Uterus (tissue), 2 donors: ENCODE results near the gene FAM120A.

Experiments used
- POLR2A ChIP-seq, 2 donors: fragments of 450-650 bp; IDR thresholded peaks; one replicate each; pipeline ENCODE4 v1.6.1; 2016; ENCODE audit warnings: antibody characterized with exemption in 2 of 2, mild to moderate bottlenecking in 1 of 2, moderate library complexity in 1 of 2
- TF ChIP-seq, protein P1 (sequence below), 4 experiments: fragments of 200-600 bp in 2 of 4; fragments of 450-650 bp in 2 of 4; sonication (generic) in 2 of 4; IDR thresholded peaks; one replicate each; pipeline ENCODE4 v1.5.1; 2016 to 2019; ENCODE audit warnings: antibody characterized with exemption in 4 of 4, mild to moderate bottlenecking in 2 of 4, moderate library complexity in 1 of 4

DNA sequence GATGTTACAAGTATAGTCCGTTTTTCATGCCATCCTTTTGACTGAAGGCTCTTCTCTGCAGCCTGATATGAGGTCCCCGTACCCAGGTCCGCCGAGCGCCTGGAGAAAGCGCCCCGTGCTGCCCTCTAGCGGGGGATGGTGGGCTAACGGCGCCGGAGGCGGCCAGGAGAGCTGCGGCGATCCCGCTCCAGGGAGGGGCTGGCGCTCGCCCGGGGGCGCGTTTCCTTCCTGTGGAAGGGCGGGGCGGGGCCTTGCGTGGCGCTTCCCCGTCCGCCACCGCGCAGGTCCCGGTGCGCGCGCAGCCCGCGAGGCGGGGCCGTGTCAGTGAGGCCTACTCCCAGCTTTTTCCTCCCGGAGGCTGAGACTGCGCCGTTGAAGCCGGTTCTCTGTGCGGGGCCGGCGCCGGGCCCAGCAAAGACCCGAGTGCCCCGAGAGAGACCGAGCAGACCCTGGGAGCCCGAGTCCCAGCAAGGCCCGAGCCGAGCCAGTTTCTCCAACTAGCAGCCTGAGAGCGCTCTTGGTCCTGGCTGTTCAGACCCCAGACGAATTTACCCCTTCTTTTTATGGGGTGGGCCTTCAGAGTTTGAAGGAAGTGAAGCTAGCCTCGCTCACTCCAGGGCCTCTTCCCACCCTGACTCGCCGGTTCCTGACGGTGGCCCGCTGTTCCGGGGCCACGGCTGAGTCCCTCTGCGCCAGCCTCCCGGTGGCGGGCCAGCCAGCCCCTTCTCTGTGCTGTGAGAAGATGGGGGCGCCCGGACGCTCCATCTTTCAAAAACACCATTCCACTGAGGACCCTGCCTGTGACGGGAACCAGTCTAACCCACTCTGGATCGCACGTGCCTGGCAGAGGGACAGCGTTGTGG, 115.2 kb downstream of the FAM120A start:
- TF ChIP-seq, protein P1, sequence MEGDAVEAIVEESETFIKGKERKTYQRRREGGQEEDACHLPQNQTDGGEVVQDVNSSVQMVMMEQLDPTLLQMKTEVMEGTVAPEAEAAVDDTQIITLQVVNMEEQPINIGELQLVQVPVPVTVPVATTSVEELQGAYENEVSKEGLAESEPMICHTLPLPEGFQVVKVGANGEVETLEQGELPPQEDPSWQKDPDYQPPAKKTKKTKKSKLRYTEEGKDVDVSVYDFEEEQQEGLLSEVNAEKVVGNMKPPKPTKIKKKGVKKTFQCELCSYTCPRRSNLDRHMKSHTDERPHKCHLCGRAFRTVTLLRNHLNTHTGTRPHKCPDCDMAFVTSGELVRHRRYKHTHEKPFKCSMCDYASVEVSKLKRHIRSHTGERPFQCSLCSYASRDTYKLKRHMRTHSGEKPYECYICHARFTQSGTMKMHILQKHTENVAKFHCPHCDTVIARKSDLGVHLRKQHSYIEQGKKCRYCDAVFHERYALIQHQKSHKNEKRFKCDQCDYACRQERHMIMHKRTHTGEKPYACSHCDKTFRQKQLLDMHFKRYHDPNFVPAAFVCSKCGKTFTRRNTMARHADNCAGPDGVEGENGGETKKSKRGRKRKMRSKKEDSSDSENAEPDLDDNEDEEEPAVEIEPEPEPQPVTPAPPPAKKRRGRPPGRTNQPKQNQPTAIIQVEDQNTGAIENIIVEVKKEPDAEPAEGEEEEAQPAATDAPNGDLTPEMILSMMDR (IDR thresholded peaks at IDR 0.05), result peak; percentile 95 to 97 (median 96)
- peak; percentile 94 to 97 for TF ChIP-seq POLR2A (IDR thresholded peaks at IDR 0.05)
